DOHH2 (cell line): ENCODE results near the gene VAT1.

Experiments
- H3F3A ChIP-seq: fragments of 200-600 bp; sonication (generic), shearing (Covaris generic); 2 replicates; pipeline ENCODE4 v1.6.0; 2016; ENCODE audit warnings: antibody characterized with exemption, mild to moderate bottlenecking; ENCODE audit not compliant: control insufficient read depth, insufficient read depth
- H3K27ac ChIP-seq: fragments of 200-600 bp; sonication (generic); 2 replicates; pipeline ENCODE4 v1.5.1; 2014; ENCODE audit warnings: low read depth, mild to moderate bottlenecking, low read length, moderate library complexity
- H3K27me3 ChIP-seq: fragments of 200-600 bp; sonication (generic); 2 replicates; pipeline ENCODE4 v1.6.1; 2014; ENCODE audit warnings: mild to moderate bottlenecking, low read length, mixed read lengths; ENCODE audit not compliant: control insufficient read depth
- H3K36me3 ChIP-seq: fragments of 200-600 bp; sonication (generic); 2 replicates; pipeline ENCODE4 v1.6.1; 2014; ENCODE audit warnings: mild to moderate bottlenecking, low read length, moderate library complexity, mixed read lengths; ENCODE audit not compliant: control insufficient read depth
- H3K4me1 ChIP-seq: fragments of 200-600 bp; sonication (generic); 2 replicates; pipeline ENCODE4 v1.6.1; 2014; ENCODE audit warnings: mild to moderate bottlenecking, low read length, mixed read lengths; ENCODE audit not compliant: control insufficient read depth
- H3K4me2 ChIP-seq: fragments of 200-600 bp; sonication (generic); 2 replicates; pipeline ENCODE4 v1.6.0; 2014; ENCODE audit warnings: mild to moderate bottlenecking, low read length, moderate library complexity
- H3K4me3 ChIP-seq: fragments of 200-600 bp; sonication (generic); 2 replicates; pipeline ENCODE4 v1.5.1; 2014; ENCODE audit warnings: mild to moderate bottlenecking, low read length, mixed read lengths
- H3K79me2 ChIP-seq: fragments of 200-600 bp; sonication (generic); 2 replicates; pipeline ENCODE4 v1.6.1; 2014; ENCODE audit warnings: mild to moderate bottlenecking, low read length, mixed read lengths; ENCODE audit not compliant: control insufficient read depth
- H3K9me2 ChIP-seq: fragments of 200-600 bp; sonication (generic); replicated peaks from 2 replicates; pipeline ENCODE4 v1.6.1; 2014; ENCODE audit warnings: mild to moderate bottlenecking, low read length, mixed read lengths; ENCODE audit not compliant: control insufficient read depth
- H3K9me3 ChIP-seq: fragments of 200-600 bp; sonication (generic); 2 replicates; pipeline ENCODE4 v1.6.1; 2014; ENCODE audit warnings: antibody characterized with exemption, low read length, mixed read lengths; ENCODE audit not compliant: control insufficient read depth, insufficient read depth
- H4K20me1 ChIP-seq: fragments of 200-600 bp; sonication (generic); 2 replicates; pipeline ENCODE4 v1.6.0; 2014; ENCODE audit warnings: low read depth, mild to moderate bottlenecking, antibody characterized with exemption, low read length, moderate library complexity; ENCODE audit not compliant: control insufficient read depth, insufficient read depth
- CTCF ChIP-seq: fragments of 200-600 bp; sonication (generic); IDR thresholded peaks from one replicate; pipeline ENCODE4 v1.5.1; 2014; ENCODE audit warnings: antibody characterized with exemption, mild to moderate bottlenecking, low read depth, low read length; ENCODE audit not compliant: poor library complexity, severe bottlenecking
- EZH2phosphoT487 ChIP-seq: fragments of 200-600 bp; sonication (generic); IDR thresholded peaks from 2 replicates; pipeline ENCODE4 v1.6.1; 2017; ENCODE audit warnings: borderline replicate concordance, mild to moderate bottlenecking, antibody characterized with exemption, low read length, moderate library complexity, mixed read lengths

Gene VAT1

GRCh38 chr17:43024407-43025289 is 2.5 kb upstream of the VAT1 start, which contains the start of gene RND2:
Gene RND2, plus strand, starts transcription at chr17:43025231. Its CDS starts 117 bp downstream, at chr17:43025348.
- peaks cover 19% of the 10 kb centered on the region for H3K27me3 ChIP-seq
- H3K9me2 ChIP-seq = no peaks in the 10 kb centered on the region
- TF ChIP-seq EZH2phosphoT487 (no peak), CTCF (peak; percentile 74)
- no peaks in the 10 kb centered on the region for H4K20me1 ChIP-seq
- no peaks in the 10 kb centered on the region for H3K36me3 ChIP-seq
- H3K4me1 ChIP-seq = peaks cover 18% of the 10 kb centered on the region
- peak within 1 kb of the TSS; percentile 88 for H3K4me3 ChIP-seq
- H3K79me2 ChIP-seq = no peaks in the 10 kb centered on the region
- H3K4me2 ChIP-seq = peak within 1 kb of the TSS; percentile 98
- H3F3A ChIP-seq = peaks cover 5% of the 10 kb centered on the region; the same call in 1 of the 2 replicates
- no peak within 1 kb of the TSS for H3K27ac ChIP-seq
- no peaks in the 10 kb centered on the region for H3K9me3 ChIP-seq

- Histone ChIP-seq H4K20me1 (no peaks in the 10 kb centered on the region), H3K36me3 (no peaks in the 10 kb centered on the region), H3K27me3 (peaks cover 11% of the 10 kb centered on the region), H3K79me2 (no peaks in the 10 kb centered on the region), H3K4me2 (peak overlapping the region; percentile 98), H3K9me2 (no peaks in the 10 kb centered on the region), H3K27ac (no peak overlapping the region), H3K9me3 (no peaks in the 10 kb centered on the region), H3F3A (peaks cover 5% of the 10 kb centered on the region), H3K4me3 (peak overlapping the region; percentile 92), H3K4me1 (peaks cover 18% of the 10 kb centered on the region)
- TF ChIP-seq CTCF = no peak
- TF ChIP-seq EZH2phosphoT487 = no peak
These were observed 1.1 kb downstream of the VAT1 start for GRCh38 chr17:43020789-43021740.

GRCh38 chr17:43020030-43020621 is 2.1 kb downstream of the VAT1 start:
- Histone ChIP-seq H3K27ac (no peak overlapping the region), H3K4me3 (no peak overlapping the region), H3K4me2 (no peak overlapping the region)

More at GRCh38 chr17:43020030-43020621, 2.1 kb downstream of the VAT1 start:
- TF ChIP-seq CTCF (no peak), EZH2phosphoT487 (no peak)
- Histone ChIP-seq H3K79me2 (no peaks in the 10 kb centered on the region), H3F3A (peaks cover 5% of the 10 kb centered on the region), H4K20me1 (no peaks in the 10 kb centered on the region), H3K27me3 (peaks cover 4% of the 10 kb centered on the region), H3K36me3 (no peaks in the 10 kb centered on the region), H3K9me2 (no peaks in the 10 kb centered on the region), H3K9me3 (no peaks in the 10 kb centered on the region), H3K4me1 (peaks cover 15% of the 10 kb centered on the region)
